NCI-H226 (cell line): Measurements from ENCODE around the gene MECP2.
"Not testable (repeated sequence)": the region's sequence is repeated elsewhere in the genome, so short reads cannot be mapped to it uniquely, and the experiment has no call there.

Source experiments
- DNase-seq: peaks from one replicate; pipeline ENCODE4 v3.0.0-alpha.2; 2015

MECP2 gene

GRCh38 chrX:154014429-154015380, 82.8 kb downstream of the MECP2 start:
- DNase-seq = no peak

GRCh38 chrX:154013614-154014360, 83.7 kb downstream of the MECP2 start:
- no peak for DNase-seq

GRCh38 chrX:154013001-154013421, 84.5 kb downstream of the MECP2 start:
- no peak for DNase-seq

GRCh38 chrX:154012336-154012991, 85.1 kb downstream of the MECP2 start:
- no peak for DNase-seq

- no peak for DNase-seq
These were observed 85.9 kb downstream of the MECP2 start for GRCh38 chrX:154011376-154012335.

GRCh38 chrX:154010330-154011087, 87.0 kb downstream of the MECP2 start:
- no peak for DNase-seq

- DNase-seq = no peak
These were observed 89.0 kb downstream of the MECP2 start for GRCh38 chrX:154008521-154008920.

- DNase-seq = no peak
These were observed 90.6 kb downstream of the MECP2 start for GRCh38 chrX:154006947-154007346.

GRCh38 chrX:154004315-154004714, 93.2 kb downstream of the MECP2 start:
- no peak for DNase-seq

GRCh38 chrX:154002215-154002719, 95.2 kb downstream of the MECP2 start:
- DNase-seq = no peak

GRCh38 chrX:154000051-154000450, 97.5 kb downstream of the MECP2 start:
- no peak for DNase-seq

- no peak for DNase-seq
These were observed 98.0 kb downstream of the MECP2 start for GRCh38 chrX:153999359-154000037.

GRCh38 chrX:153995504-153995903, 102.0 kb downstream of the MECP2 start:
- DNase-seq = no peak

GRCh38 chrX:153994398-153994797, 103.1 kb downstream of the MECP2 start:
- DNase-seq = not testable (repeated sequence)

GRCh38 chrX:153993978-153994377, 103.5 kb downstream of the MECP2 start:
- no peak for DNase-seq

GRCh38 chrX:153993079-153993478, 104.4 kb downstream of the MECP2 start:
- DNase-seq = no peak

- DNase-seq = no peak
These were observed 105.3 kb downstream of the MECP2 start for GRCh38 chrX:153992180-153992579.

GRCh38 chrX:153991013-153991580, 106.4 kb downstream of the MECP2 start:
- no peak for DNase-seq

- DNase-seq = no peak
These were observed 107.4 kb downstream of the MECP2 start for GRCh38 chrX:153989973-153990655.

GRCh38 chrX:153988493-153988892, 109.0 kb downstream of the MECP2 start:
- no peak for DNase-seq
